Endodermal cell (in vitro differentiated cells): ENCODE data around the gene XAB2. TPM values are rescaled to one million over a fixed set of nuclear protein-coding genes. Genes with fewer than 3 reads are reported as not detected.
A peak's percentile ranks its signal among the peaks of the same experiment; 100 is the strongest.

Experiments used
- DNase-seq: peaks from one replicate; pipeline ENCODE4 v3.0.0-alpha.2; 2017
- H3K27ac ChIP-seq: 2 replicates; pipeline ENCODE4 v1.5.1; 2013; ENCODE audit warnings: mild to moderate bottlenecking, low read depth, low read length, moderate library complexity
- H3K27me3 ChIP-seq: 2 replicates; pipeline ENCODE4 v1.6.1; 2013; ENCODE audit warnings: mild to moderate bottlenecking, low read length, moderate library complexity; ENCODE audit not compliant: insufficient read depth, control insufficient read depth, poor library complexity, severe bottlenecking
- H3K36me3 ChIP-seq: 2 replicates; pipeline ENCODE4 v1.7.0; 2013; ENCODE audit warnings: mild to moderate bottlenecking, low read length, moderate library complexity; ENCODE audit not compliant: control insufficient read depth, insufficient read depth
- H3K4me1 ChIP-seq: one replicate; pipeline ENCODE4 v1.7.0; 2013; ENCODE audit warnings: low read length; ENCODE audit not compliant: control insufficient read depth, insufficient read depth
- H3K4me3 ChIP-seq: 2 replicates; pipeline ENCODE4 v1.5.1; 2013; ENCODE audit warnings: mild to moderate bottlenecking, low read length, moderate library complexity
- H3K9ac ChIP-seq: 2 replicates; pipeline ENCODE4 v1.6.1; 2013; ENCODE audit warnings: mild to moderate bottlenecking, low read length, moderate library complexity; ENCODE audit not compliant: poor library complexity, severe bottlenecking; ENCODE audit errors: extremely low read depth
- H3K9me3 ChIP-seq: 2 replicates; pipeline ENCODE4 v1.6.1; 2013; ENCODE audit warnings: mild to moderate bottlenecking, low read length, moderate library complexity; ENCODE audit not compliant: control insufficient read depth
- H3K27ac Mint-ChIP-seq: 2 replicates; pipeline ENCODE4 v1.8.0; 2020; ENCODE audit warnings: mixed read lengths
- H3K27me3 Mint-ChIP-seq: 2 replicates; pipeline ENCODE4 v1.8.0; 2021; ENCODE audit warnings: mild to moderate bottlenecking, mixed read lengths; ENCODE audit not compliant: insufficient read depth
- H3K36me3 Mint-ChIP-seq: 2 replicates; pipeline ENCODE4 v1.8.0; 2020; ENCODE audit warnings: low read depth, mixed read lengths
- H3K4me1 Mint-ChIP-seq: 2 replicates; pipeline ENCODE4 v1.8.0; 2020; ENCODE audit warnings: mixed read lengths
- H3K4me3 Mint-ChIP-seq: 2 replicates; pipeline ENCODE4 v1.8.0; 2020; ENCODE audit warnings: mild to moderate bottlenecking, moderate library complexity, mixed read lengths
- H3K9me3 Mint-ChIP-seq: 2 replicates; pipeline ENCODE4 v1.8.0; 2020; ENCODE audit warnings: mild to moderate bottlenecking, mixed read lengths
- CTCF ChIP-seq: fragments of 200-600 bp; sonication (generic); conservative IDR thresholded peaks from 2 replicates; pipeline ENCODE4 v1.5.0; 2021; ENCODE audit warnings: antibody characterized with exemption, mild to moderate bottlenecking
- WGBS, 2 experiments: methylation state at CpG; one replicate each; pipeline versions ENCODE4 v1.1.5 to v1.1.7; 2013; ENCODE audit warnings: missing lambda C conversion rate in 2 of 2, mixed read lengths in 1 of 2; ENCODE audit not compliant: insufficient coverage in 1 of 2, insufficient read length in 1 of 2; 5-methylcytosine and 5-hydroxymethylcytosine counted together
- total RNA-seq, 2 donors: library from RNA; stranded (reverse); fragmentation: NEBNext Ultra II Directional in 1 of 2; extraction: Animal tissue kit (Norgen Biotek cat#: 25700) in 1 of 2; gene quantifications; 2 replicates in 1 of 2; 3 replicates in 1 of 2; pipeline ENCODE4 v1.2.1, GENCODE V29; 2021

XAB2 gene
- total RNA-seq, 2 donors from 2014 or later = 44.3 to 46.6 TPM

DNA sequence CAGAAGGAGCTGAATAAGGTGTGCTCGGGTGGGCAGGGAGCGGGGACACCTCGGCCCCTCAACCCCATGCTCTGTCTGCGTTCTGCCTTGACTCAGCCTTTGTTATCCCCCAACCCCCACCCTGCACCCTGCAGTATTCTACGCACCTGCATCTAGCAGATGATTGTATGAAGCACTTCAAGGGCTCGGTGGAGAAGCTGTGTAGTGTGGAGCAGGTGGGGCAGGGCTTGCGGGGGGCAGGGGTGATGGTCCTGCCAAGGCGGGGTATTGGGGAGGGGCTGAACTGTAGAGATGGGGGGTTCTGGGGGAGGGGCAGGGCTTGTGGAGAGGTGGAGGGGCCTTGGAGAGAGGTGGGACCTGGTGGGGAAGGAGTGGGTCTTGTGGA is 13.7 kb upstream of the XAB2 start:
- Mint-ChIP-seq H3K27ac (no peak overlapping the region), H3K36me3 (peaks cover 38% of the 10 kb centered on the region), H3K4me1 (peaks cover 8% of the 10 kb centered on the region), H3K9me3 (peaks cover 2% of the 10 kb centered on the region), H3K4me3 (no peak overlapping the region), H3K27me3 (no peaks in the 10 kb centered on the region)
- TF ChIP-seq CTCF = no peak
- H3K4me3 ChIP-seq = no peak overlapping the region
- peaks cover 18% of the 10 kb centered on the region for H3K36me3 ChIP-seq
- 92% methylated on average over 8 of the region's 8 CpGs; no CpG with 5 or more reads in 1 of the 2 experiments for WGBS, 2 experiments
- H3K27ac ChIP-seq = no peak overlapping the region
- no peak for DNase-seq
- H3K27me3 ChIP-seq = no peaks in the 10 kb centered on the region
- no peak overlapping the region for H3K9ac ChIP-seq
- H3K9me3 ChIP-seq = no peaks in the 10 kb centered on the region
- no peaks in the 10 kb centered on the region for H3K4me1 ChIP-seq

DNA sequence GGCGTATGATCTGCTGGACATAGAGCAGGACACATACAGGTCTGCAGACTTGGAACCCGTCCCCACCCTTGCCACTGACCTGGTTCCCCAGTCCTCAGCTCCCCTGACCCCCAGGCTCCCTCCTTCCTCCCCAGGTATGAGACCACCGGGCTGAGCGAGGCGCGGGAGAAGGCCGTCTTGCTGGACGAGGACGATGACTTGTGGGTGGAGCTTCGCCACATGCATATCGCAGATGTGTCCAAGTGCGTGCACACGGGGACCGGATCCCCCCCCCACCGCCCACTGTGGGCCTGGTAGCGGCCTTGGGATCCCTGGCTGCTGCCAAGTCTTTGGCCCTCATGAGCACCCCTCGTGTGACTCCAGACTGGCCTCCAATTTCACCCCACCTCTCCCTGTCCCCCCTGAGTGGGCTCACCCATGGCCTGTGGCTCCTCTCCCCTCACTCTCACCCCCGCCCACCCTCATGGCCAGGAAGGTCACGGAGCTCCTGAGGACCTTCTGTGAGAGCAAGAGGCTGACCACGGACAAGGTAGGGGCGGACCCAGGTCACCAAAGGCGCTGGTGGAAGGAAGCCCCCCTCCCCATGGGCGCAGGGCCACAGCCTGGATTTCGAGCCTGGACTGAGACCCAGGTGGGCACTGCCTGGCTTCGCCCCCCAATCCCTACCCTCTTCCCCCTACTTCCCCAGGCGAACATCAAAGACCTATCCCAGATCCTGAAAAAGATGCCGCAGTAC is 13.1 kb upstream of the XAB2 start:
- Histone ChIP-seq H3K36me3 (peaks cover 18% of the 10 kb centered on the region), H3K9me3 (no peaks in the 10 kb centered on the region), H3K27me3 (no peaks in the 10 kb centered on the region), H3K4me3 (no peak overlapping the region), H3K4me1 (no peaks in the 10 kb centered on the region), H3K27ac (no peak overlapping the region), H3K9ac (no peak overlapping the region)
- peaks cover 8% of the 10 kb centered on the region for H3K4me1 Mint-ChIP-seq
- no peak overlapping the region for H3K27ac Mint-ChIP-seq
- TF ChIP-seq CTCF = no peak
- no peak overlapping the region for H3K4me3 Mint-ChIP-seq
- no peak for DNase-seq
- H3K36me3 Mint-ChIP-seq = peaks cover 32% of the 10 kb centered on the region
- 92 to 97% methylated on average over 10 to 27 of the region's 27 CpGs for WGBS, 2 experiments
- no peaks in the 10 kb centered on the region for H3K27me3 Mint-ChIP-seq
- peaks cover 2% of the 10 kb centered on the region for H3K9me3 Mint-ChIP-seq

GRCh38 chr19:7641290-7642276 is 12.2 kb upstream of the XAB2 start:
- Histone ChIP-seq H3K27ac (no peak overlapping the region), H3K4me1 (no peaks in the 10 kb centered on the region), H3K36me3 (peaks cover 13% of the 10 kb centered on the region), H3K4me3 (no peak overlapping the region), H3K9ac (no peak overlapping the region), H3K27me3 (peaks cover under 1% of the 10 kb centered on the region), H3K9me3 (no peaks in the 10 kb centered on the region)
- Mint-ChIP-seq H3K4me1 (peaks cover 8% of the 10 kb centered on the region), H3K36me3 (peaks cover 32% of the 10 kb centered on the region), H3K4me3 (no peak overlapping the region), H3K9me3 (peaks cover 2% of the 10 kb centered on the region), H3K27ac (no peak overlapping the region), H3K27me3 (peaks cover 3% of the 10 kb centered on the region)
- 94 to 96% methylated on average over 14 to 41 of the region's 43 CpGs for WGBS, 2 experiments
- peak; percentile 69 for TF ChIP-seq CTCF
- peak; percentile 81 for DNase-seq
